GM12865 (cell line): ENCODE measurements around the gene NDN.
"Not testable (repeated sequence)": the region's sequence is repeated elsewhere in the genome, so short reads cannot be mapped to it uniquely, and the experiment has no call there.

Experiments used
- DNase-seq: peaks from one replicate; pipeline ENCODE4 v3.0.0; 2010; ENCODE audit warnings: low read depth
- H3K4me3 ChIP-seq: 2 replicates; pipeline ENCODE4 v1.5.1; 2011; ENCODE audit warnings: mild to moderate bottlenecking, low read depth, low read length, control low read depth
- TF ChIP-seq, protein P1 (sequence below): IDR thresholded peaks from 2 replicates; pipeline ENCODE4 v1.5.1; 2011; ENCODE audit warnings: low read length, control low read depth, low read depth, inconsistent platforms; ENCODE audit not compliant: insufficient read depth; ENCODE audit errors: missing control alignments

The NDN gene

DNA sequence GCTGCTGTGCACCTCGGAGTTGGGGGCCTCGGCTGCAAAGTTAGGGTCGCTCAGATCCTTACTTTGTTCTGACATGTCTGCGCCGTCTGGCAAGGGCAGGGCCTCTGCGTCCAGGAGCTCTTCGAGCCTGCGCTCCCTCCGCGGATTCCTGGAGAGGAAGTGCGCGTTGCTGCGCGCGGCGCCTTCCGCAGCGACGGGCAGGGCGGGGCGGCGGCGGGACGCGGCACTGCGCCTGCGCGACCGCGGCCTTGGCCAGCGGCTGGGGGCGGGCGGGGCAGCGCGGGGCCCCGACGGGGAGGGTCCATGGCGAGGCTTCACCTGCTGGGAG lies at the start of gene NDN:
NDN (minus strand) TSS at position 163 of the 328 bp plus-strand sequence; CDS start at position 75, 88 bp downstream.
- H3K4me3 ChIP-seq: no peak within 1 kb of the TSS
- DNase-seq: no peak
- TF ChIP-seq, protein P1, sequence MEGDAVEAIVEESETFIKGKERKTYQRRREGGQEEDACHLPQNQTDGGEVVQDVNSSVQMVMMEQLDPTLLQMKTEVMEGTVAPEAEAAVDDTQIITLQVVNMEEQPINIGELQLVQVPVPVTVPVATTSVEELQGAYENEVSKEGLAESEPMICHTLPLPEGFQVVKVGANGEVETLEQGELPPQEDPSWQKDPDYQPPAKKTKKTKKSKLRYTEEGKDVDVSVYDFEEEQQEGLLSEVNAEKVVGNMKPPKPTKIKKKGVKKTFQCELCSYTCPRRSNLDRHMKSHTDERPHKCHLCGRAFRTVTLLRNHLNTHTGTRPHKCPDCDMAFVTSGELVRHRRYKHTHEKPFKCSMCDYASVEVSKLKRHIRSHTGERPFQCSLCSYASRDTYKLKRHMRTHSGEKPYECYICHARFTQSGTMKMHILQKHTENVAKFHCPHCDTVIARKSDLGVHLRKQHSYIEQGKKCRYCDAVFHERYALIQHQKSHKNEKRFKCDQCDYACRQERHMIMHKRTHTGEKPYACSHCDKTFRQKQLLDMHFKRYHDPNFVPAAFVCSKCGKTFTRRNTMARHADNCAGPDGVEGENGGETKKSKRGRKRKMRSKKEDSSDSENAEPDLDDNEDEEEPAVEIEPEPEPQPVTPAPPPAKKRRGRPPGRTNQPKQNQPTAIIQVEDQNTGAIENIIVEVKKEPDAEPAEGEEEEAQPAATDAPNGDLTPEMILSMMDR: no peak

GRCh38 chr15:23736033-23736673 lies 49.0 kb upstream of the NDN start:
- no peak overlapping the region for H3K4me3 ChIP-seq
- no peak for DNase-seq
- TF ChIP-seq, protein P1: no peak

GRCh38 chr15:23734862-23735261 lies 47.8 kb upstream of the NDN start:
- TF ChIP-seq, protein P1: no peak
- no peak for DNase-seq
- H3K4me3 ChIP-seq: no peak overlapping the region

DNA sequence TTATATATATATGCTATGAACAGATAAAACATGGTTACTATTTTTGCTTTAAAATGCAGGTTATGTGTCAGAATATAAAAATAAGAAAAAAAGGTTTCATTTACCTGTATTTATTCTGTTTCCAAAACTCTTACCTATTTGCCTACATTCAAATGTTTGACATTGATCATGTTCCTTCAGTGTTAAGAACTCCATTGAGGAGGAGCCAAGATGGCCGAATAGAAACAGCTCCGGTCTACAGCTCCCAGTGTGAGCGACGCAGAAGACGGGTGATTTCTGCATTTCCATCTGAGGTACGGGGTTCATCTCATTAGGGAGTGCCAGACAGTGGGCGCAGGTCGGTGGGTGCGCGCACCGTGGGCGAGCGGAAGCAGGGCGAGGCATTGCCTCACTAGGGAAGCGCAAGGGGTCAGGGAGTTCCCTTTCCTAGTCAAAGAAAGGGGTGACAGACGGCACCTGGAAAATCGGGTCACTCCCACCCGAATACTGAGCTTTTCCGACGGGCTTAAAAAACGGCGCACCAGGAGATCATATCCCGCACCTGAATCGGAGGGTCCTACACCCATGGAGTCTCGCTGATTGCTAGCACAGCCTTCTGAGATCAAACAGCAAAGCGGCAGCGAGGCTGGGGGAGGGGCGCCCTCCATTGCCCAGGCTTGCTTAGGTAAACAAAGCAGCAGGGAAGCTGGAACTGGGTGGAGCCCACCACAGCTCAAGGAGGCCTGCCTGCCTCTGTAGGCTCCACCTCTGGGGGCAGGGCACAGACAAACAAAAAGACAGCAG lies 27.0 kb upstream of the NDN start:
- not testable (repeated sequence) for DNase-seq, H3K4me3 ChIP-seq

GRCh38 chr15:23708332-23708731 lies 21.2 kb upstream of the NDN start:
- no peak for DNase-seq
- TF ChIP-seq, protein P1: no peak
- H3K4me3 ChIP-seq: no peak overlapping the region

DNA sequence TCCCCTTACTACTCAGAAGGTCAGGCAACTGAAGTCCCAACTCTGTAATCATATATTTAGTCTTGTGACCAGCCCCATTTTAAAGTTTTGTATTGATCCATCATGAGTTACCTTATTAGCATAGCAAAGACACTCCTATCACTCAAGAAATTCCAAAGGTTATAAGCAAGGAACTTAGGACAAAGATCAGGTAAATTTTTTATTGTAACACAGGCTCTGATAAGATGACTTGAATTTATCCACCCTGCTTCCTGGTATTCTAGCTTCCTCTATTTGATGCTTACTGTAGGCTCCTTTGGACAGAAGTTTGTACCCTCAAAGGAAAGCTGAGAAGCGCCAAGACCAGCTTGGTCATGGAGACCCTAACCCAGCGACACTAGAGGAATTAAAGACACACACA lies 8.2 kb upstream of the NDN start:
- no peak for DNase-seq
- TF ChIP-seq, protein P1: no peak
- no peak overlapping the region for H3K4me3 ChIP-seq

- no peak for DNase-seq
- H3K4me3 ChIP-seq: no peak overlapping the region
- TF ChIP-seq, protein P1: no peak
These were observed 7.5 kb upstream of the NDN start for GRCh38 chr15:23694592-23694991.
